Natural killer cell treated with Interleukin-12 subunit alpha and Interleukin-12 subunit beta and Interleukin-15 and Interleukin-18, amount 100 ng/mL, for 72 hours (primary cell): ENCODE measurements around the gene EGR1. TPM values are rescaled to one million over a fixed set of nuclear protein-coding genes. Genes with fewer than 3 reads are reported as not detected.

ENCODE experiments used
- ATAC-seq, 2 donors: fragments of 150-1000 bp; cut with Tn5 transposase in 1 of 2; sonication (Bioruptor Pico), chemical (Tn5 transposase) in 1 of 2; 2 replicates each; pipeline ENCODE4 v1.10.0; 2021
- DNase-seq: peaks from one replicate; pipeline ENCODE4 v3.0.0; 2022; ENCODE audit warnings: low spot score
- H3K27ac Mint-ChIP-seq, 2 donors: 1 replicate in 1 of 2; 2 replicates in 1 of 2; pipeline ENCODE4 v1.8.0; 2022; ENCODE audit warnings: mixed read lengths in 2 of 2, mild to moderate bottlenecking in 1 of 2, moderate library complexity in 1 of 2
- H3K27me3 Mint-ChIP-seq, 2 donors: 1 replicate in 1 of 2; 2 replicates in 1 of 2; pipeline ENCODE4 v1.8.0; 2022; ENCODE audit warnings: mixed read lengths in 2 of 2
- H3K36me3 Mint-ChIP-seq: one replicate; pipeline ENCODE4 v1.8.0; 2022; ENCODE audit warnings: mixed read lengths
- H3K4me1 Mint-ChIP-seq, 2 donors: 1 replicate in 1 of 2; 2 replicates in 1 of 2; pipeline ENCODE4 v1.8.0; 2022; ENCODE audit warnings: low read depth in 2 of 2, mixed read lengths in 2 of 2, mild to moderate bottlenecking in 1 of 2
- H3K4me3 Mint-ChIP-seq: one replicate; pipeline ENCODE4 v1.8.0; 2022; ENCODE audit warnings: mixed read lengths
- H3K9me3 Mint-ChIP-seq: 2 replicates; pipeline ENCODE4 v1.8.0; 2022; ENCODE audit warnings: mixed read lengths
- total RNA-seq, 2 donors: library from RNA; stranded (reverse); gene quantifications; one replicate each; pipeline ENCODE4 v1.2.3, GENCODE V29; 2022

The EGR1 gene
- 10 to 100 TPM in 1 of 2 donors, 1 to 10 TPM in 1; 8.5 to 11.2 TPM for total RNA-seq

- Mint-ChIP-seq H3K4me1 (peaks cover 26 to 30% of the 10 kb centered on the region in 2 donors), H3K4me3 (peak within 1 kb of the TSS; percentile 86), H3K9me3 (no peaks in the 10 kb centered on the region), H3K36me3 (no peaks in the 10 kb centered on the region), H3K27ac (peak within 1 kb of the TSS; percentile 79 to 85), H3K27me3 (no peaks in the 10 kb centered on the region)
- peak; percentile 78 to 82 for ATAC-seq
- DNase-seq, result peak; percentile 94
Observed at GRCh38 chr5:138465261-138466124, at the start of gene EGR1. TSS of gene EGR1 (plus strand) at chr5:138465479. CDS start at chr5:138465762, 283 bp downstream.

DNA sequence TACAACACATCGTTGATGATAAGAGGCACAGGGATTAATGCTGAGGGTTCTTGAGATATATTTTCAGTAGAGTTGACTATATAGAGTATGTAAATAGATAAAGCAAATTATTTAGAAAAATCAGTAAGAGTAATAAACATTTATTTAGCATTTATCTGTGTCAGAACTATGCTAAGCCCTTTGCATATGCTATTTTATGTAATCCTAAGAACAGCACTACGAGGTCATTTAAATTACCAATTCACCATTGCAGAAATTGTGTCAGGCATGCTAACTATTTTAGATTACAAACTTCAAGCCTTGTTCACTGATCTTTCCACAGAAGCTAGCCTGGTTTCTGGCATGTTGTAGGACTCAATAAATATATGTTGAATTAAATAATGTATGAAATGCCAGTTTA is 46.8 kb upstream of the EGR1 start:
- DNase-seq (no peak), ATAC-seq (no peak)
- Mint-ChIP-seq H3K36me3 (peaks cover 22% of the 10 kb centered on the region), H3K9me3 (no peaks in the 10 kb centered on the region), H3K27ac (no peak overlapping the region), H3K27me3 (no peaks in the 10 kb centered on the region), H3K4me3 (no peak overlapping the region), H3K4me1 (no peaks in the 10 kb centered on the region)

DNA sequence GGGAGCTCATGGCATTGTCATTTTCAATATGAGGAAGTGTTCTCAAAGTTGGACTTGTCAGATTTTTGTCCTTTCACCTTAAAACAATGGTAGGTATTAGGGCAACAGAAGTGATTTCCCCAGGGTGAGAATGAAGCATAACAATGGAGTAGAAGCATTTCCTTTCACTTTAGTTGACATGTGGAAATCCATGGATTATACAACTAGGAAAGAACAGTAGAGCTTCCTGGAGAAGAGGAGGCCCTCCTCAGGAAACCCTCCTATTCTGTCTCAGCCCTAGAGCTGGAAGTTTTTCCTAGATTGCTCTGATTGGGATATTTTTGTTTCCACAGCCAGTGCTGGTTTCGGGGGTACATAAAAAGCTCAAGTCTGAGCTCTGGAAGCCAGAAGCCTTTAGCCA is 40.2 kb upstream of the EGR1 start:
- H3K27ac Mint-ChIP-seq, result no peak overlapping the region
- DNase-seq, result no peak

GRCh38 chr5:138435943-138436342 is 29.3 kb upstream of the EGR1 start:
- Mint-ChIP-seq H3K27ac (no peak overlapping the region), H3K4me3 (no peak overlapping the region), H3K9me3 (no peaks in the 10 kb centered on the region), H3K27me3 (no peaks in the 10 kb centered on the region), H3K36me3 (peaks cover 6% of the 10 kb centered on the region), H3K4me1 (peaks cover 11 to 23% of the 10 kb centered on the region in 2 donors)
- ATAC-seq (no peak), DNase-seq (no peak)

More for the DNA sequence above, 40.2 kb upstream of the EGR1 start:
- Mint-ChIP-seq H3K9me3 (no peaks in the 10 kb centered on the region), H3K36me3 (peaks cover 50% of the 10 kb centered on the region), H3K4me3 (no peak overlapping the region), H3K27me3 (no peaks in the 10 kb centered on the region), H3K4me1 (no peaks in the 10 kb centered on the region)
- no peak for ATAC-seq

DNA sequence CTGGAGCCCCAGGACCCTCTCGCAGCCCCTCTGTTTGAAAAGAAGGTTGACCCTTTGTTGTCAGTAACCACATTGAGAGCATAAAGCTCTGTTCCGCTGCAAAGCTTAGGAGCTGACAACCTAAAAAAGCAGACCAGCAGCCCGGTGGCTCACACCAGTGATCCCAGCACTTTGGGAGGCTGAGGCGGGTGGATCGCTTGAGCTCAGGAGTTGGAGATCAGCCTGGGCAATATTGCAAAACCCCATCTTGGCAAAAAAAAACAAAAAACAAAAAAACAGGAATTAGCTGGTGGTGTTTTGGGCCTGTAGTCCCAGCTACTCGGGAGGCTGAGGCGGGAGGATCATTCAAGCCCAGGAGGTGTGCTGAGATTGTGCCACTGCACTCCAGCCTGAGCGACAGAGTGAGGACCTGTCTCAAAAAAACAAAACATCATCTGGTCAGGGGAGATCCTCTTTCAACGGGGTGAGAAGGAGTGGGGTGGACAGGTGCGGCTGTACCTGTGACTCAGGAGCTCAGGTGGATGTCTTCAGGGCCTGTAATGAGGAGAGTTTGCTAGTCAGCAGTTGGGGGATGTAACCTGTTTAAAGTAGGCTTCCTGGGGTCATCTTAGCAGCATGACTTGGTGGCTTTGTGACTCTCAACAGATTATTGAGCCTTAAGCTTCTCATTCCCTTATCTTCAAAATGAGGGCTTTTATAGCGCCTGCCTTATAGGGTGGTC is 27.1 kb upstream of the EGR1 start:
- Mint-ChIP-seq H3K4me1 (peaks cover 11 to 23% of the 10 kb centered on the region in 2 donors), H3K27me3 (no peaks in the 10 kb centered on the region), H3K36me3 (peaks cover 6% of the 10 kb centered on the region), H3K9me3 (no peaks in the 10 kb centered on the region), H3K27ac (no peak overlapping the region), H3K4me3 (peak overlapping the region; percentile 74)
- ATAC-seq, result no peak
- DNase-seq, result no peak

- H3K4me1 Mint-ChIP-seq, result peaks cover 11 to 23% of the 10 kb centered on the region in 2 donors
- peak; percentile 86 to 90 for ATAC-seq
- H3K9me3 Mint-ChIP-seq, result no peaks in the 10 kb centered on the region
- no peak within 1 kb of the TSS for H3K27ac Mint-ChIP-seq
- H3K27me3 Mint-ChIP-seq, result no peaks in the 10 kb centered on the region
- H3K4me3 Mint-ChIP-seq, result peak within 1 kb of the TSS; percentile 74
- peaks cover 6% of the 10 kb centered on the region for H3K36me3 Mint-ChIP-seq
- peak; percentile 74 for DNase-seq
Observed at GRCh38 chr5:138438724-138439476, 26.4 kb upstream of the EGR1 start, which contains the start of gene REEP2. TSS of gene REEP2 (plus strand) at chr5:138439057. CDS start at chr5:138439209, 152 bp downstream.

GRCh38 chr5:138439477-138440158 is 25.7 kb upstream of the EGR1 start:
- Mint-ChIP-seq H3K27ac (no peak overlapping the region), H3K4me3 (peak overlapping the region; percentile 53), H3K9me3 (no peaks in the 10 kb centered on the region), H3K27me3 (no peaks in the 10 kb centered on the region), H3K4me1 (peaks cover 11 to 23% of the 10 kb centered on the region in 2 donors), H3K36me3 (peaks cover 6% of the 10 kb centered on the region)
- DNase-seq (no peak), ATAC-seq (no peak)

GRCh38 chr5:138440159-138441073 is 24.9 kb upstream of the EGR1 start:
- H3K4me1 Mint-ChIP-seq, result peaks cover 11 to 23% of the 10 kb centered on the region in 2 donors
- H3K27me3 Mint-ChIP-seq, result no peaks in the 10 kb centered on the region
- H3K27ac Mint-ChIP-seq, result no peak overlapping the region
- DNase-seq, result no peak
- no peaks in the 10 kb centered on the region for H3K9me3 Mint-ChIP-seq
- no peak for ATAC-seq
- no peaks in the 10 kb centered on the region for H3K36me3 Mint-ChIP-seq
- H3K4me3 Mint-ChIP-seq, result peak overlapping the region; percentile 53

- no peaks in the 10 kb centered on the region for H3K27me3 Mint-ChIP-seq
- ATAC-seq (no peak), DNase-seq (no peak)
- no peak overlapping the region for H3K27ac Mint-ChIP-seq
- H3K9me3 Mint-ChIP-seq, result no peaks in the 10 kb centered on the region
- no peak overlapping the region for H3K4me3 Mint-ChIP-seq
- no peaks in the 10 kb centered on the region for H3K36me3 Mint-ChIP-seq
- H3K4me1 Mint-ChIP-seq, result peaks cover 11 to 23% of the 10 kb centered on the region in 2 donors
Observed at GRCh38 chr5:138441221-138441620, 24.1 kb upstream of the EGR1 start.

DNA sequence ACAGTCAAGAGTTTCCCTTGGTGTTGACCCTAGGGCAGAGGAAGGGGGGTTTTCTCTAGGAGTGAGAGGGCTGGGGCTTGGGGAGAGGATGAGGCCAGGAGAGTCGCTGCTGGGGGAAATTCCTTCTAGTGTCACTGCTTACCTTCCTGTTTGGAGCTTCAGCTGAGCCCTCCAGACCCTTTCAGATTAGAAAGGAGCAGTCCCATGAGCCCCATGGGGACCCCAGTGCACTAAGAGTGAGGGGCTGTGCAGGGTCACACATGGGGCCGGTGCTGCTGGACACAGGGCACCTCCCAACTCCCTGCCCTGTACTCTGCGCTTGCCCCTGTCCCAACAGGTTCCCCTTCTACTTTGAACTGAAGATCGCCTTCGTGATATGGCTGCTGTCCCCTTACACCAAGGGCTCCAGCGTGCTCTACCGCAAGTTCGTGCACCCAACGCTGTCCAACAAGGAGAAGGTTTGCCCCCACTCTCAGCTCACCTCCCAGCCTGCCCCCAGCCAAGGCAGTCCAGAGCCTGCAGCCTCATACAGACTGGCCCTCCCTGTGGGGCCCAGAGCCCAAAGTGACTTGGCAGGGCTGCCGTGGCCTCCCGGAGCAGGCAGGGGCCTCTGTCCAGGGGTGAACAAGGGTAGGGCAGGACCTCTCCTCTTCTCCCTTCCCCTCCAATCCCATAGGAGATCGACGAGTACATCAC is 21.1 kb upstream of the EGR1 start:
- H3K36me3 Mint-ChIP-seq, result no peaks in the 10 kb centered on the region
- H3K4me3 Mint-ChIP-seq, result no peak overlapping the region
- DNase-seq (peak; percentile 45), ATAC-seq (no peak)
- peaks cover 3 to 8% of the 10 kb centered on the region in 2 donors for H3K4me1 Mint-ChIP-seq
- H3K27ac Mint-ChIP-seq, result no peak overlapping the region
- no peaks in the 10 kb centered on the region for H3K27me3 Mint-ChIP-seq
- no peaks in the 10 kb centered on the region for H3K9me3 Mint-ChIP-seq

GRCh38 chr5:138444774-138445546 is 20.3 kb upstream of the EGR1 start:
- H3K4me3 Mint-ChIP-seq, result no peak overlapping the region
- no peaks in the 10 kb centered on the region for H3K27me3 Mint-ChIP-seq
- H3K27ac Mint-ChIP-seq, result no peak overlapping the region
- DNase-seq, result peak; percentile 56
- H3K9me3 Mint-ChIP-seq, result no peaks in the 10 kb centered on the region
- peaks cover 2 to 4% of the 10 kb centered on the region in 2 donors for H3K4me1 Mint-ChIP-seq
- ATAC-seq, result no peak
- H3K36me3 Mint-ChIP-seq, result no peaks in the 10 kb centered on the region
